Measurements from ENCODE around the gene NIPSNAP3A.

GRCh38 chr9:104779946-104780535 is 32.6 kb downstream of the NIPSNAP3A start:
- TF ChIP-seq, protein P1, sequence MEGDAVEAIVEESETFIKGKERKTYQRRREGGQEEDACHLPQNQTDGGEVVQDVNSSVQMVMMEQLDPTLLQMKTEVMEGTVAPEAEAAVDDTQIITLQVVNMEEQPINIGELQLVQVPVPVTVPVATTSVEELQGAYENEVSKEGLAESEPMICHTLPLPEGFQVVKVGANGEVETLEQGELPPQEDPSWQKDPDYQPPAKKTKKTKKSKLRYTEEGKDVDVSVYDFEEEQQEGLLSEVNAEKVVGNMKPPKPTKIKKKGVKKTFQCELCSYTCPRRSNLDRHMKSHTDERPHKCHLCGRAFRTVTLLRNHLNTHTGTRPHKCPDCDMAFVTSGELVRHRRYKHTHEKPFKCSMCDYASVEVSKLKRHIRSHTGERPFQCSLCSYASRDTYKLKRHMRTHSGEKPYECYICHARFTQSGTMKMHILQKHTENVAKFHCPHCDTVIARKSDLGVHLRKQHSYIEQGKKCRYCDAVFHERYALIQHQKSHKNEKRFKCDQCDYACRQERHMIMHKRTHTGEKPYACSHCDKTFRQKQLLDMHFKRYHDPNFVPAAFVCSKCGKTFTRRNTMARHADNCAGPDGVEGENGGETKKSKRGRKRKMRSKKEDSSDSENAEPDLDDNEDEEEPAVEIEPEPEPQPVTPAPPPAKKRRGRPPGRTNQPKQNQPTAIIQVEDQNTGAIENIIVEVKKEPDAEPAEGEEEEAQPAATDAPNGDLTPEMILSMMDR (IDR thresholded peaks at IDR 0.05): no peak
- no peak for TF ChIP-seq USF2 (IDR thresholded peaks at IDR 0.05)
- no peak for TF ChIP-seq CHD2 (IDR thresholded peaks at IDR 0.05; ENCODE audit: low read length, partially characterized antibody)
- no peak for TF ChIP-seq EP300 (IDR thresholded peaks at IDR 0.05)
- TF ChIP-seq MYC (IDR thresholded peaks at IDR 0.05; ENCODE audit: borderline replicate concordance, low read length): no peak

All from A549 (cell line).